CD4-positive, alpha-beta T cell treated with Interleukin-10 for 1 hour (primary cell): ENCODE measurements around the gene RNF166.

Source experiments
- DNase-seq: peaks from one replicate; pipeline ENCODE4 v3.0.0-alpha.2; 2020

The RNF166 gene

GRCh38 chr16:88722784-88723506 lies 16.7 kb upstream of the RNF166 start:
- no peak for DNase-seq

- no peak for DNase-seq
Measured at GRCh38 chr16:88721815-88722755, 15.9 kb upstream of the RNF166 start.

- DNase-seq, result no peak
Measured at GRCh38 chr16:88721236-88721635, 15.0 kb upstream of the RNF166 start.

- DNase-seq, result no peak
Measured at GRCh38 chr16:88720396-88720970, 14.3 kb upstream of the RNF166 start.

- no peak for DNase-seq
Measured at GRCh38 chr16:88719933-88720296, 13.7 kb upstream of the RNF166 start.

GRCh38 chr16:88719267-88719932 lies 13.2 kb upstream of the RNF166 start:
- no peak for DNase-seq

GRCh38 chr16:88718178-88718577 lies 12.0 kb upstream of the RNF166 start:
- no peak for DNase-seq

- no peak for DNase-seq
Measured at GRCh38 chr16:88716601-88717001, 10.4 kb upstream of the RNF166 start.

- DNase-seq, result no peak
Measured at GRCh38 chr16:88716201-88716600, 10.0 kb upstream of the RNF166 start.

- DNase-seq, result no peak
Measured at GRCh38 chr16:88715312-88716190, 9.3 kb upstream of the RNF166 start.

- DNase-seq, result no peak
Measured at GRCh38 chr16:88714420-88715302, 8.5 kb upstream of the RNF166 start.

GRCh38 chr16:88713568-88714419 lies 7.6 kb upstream of the RNF166 start:
- no peak for DNase-seq

GRCh38 chr16:88713054-88713453 lies 6.8 kb upstream of the RNF166 start:
- DNase-seq, result no peak

GRCh38 chr16:88712362-88712979 lies 6.3 kb upstream of the RNF166 start:
- no peak for DNase-seq

- DNase-seq, result no peak
Measured at GRCh38 chr16:88711750-88712340, 5.6 kb upstream of the RNF166 start.

GRCh38 chr16:88710556-88710955 lies 4.3 kb upstream of the RNF166 start:
- DNase-seq, result no peak

GRCh38 chr16:88706965-88707826 lies 988 bp upstream of the RNF166 start:
- no peak for DNase-seq

GRCh38 chr16:88705801-88706228 lies 393 bp downstream of the RNF166 start:
- DNase-seq, result peak; percentile 20
